Measurements from ENCODE around the gene JAZF1. TPM values are rescaled to one million over a fixed set of nuclear protein-coding genes. Genes with fewer than 3 reads are reported as not detected.

JAZF1 gene
- total and polyA plus RNA-seq, 2 of the 4 experiments (the other 2 are of a cell fraction): 8.4 to 10.5 TPM

GRCh38 chr7:27997188-27997707 lies 183.3 kb downstream of the JAZF1 start:
- Histone ChIP-seq H2AK9ac (replicated peaks; ENCODE audit: low read depth, low read length, poor library complexity) (no peak overlapping the region), H3K27ac (ENCODE audit: insufficient read depth, low read length) (no peak overlapping the region), H3K18ac (ENCODE audit: low read depth, low read length) (no peak overlapping the region), H3K23ac (ENCODE audit: low read depth, low read length) (no peak overlapping the region), H2BK5ac (ENCODE audit: low read depth, low read length, poor library complexity, severe bottlenecking) (no peak overlapping the region), H2BK15ac (ENCODE audit: low read depth, low read length) (no peak overlapping the region), H2BK20ac (ENCODE audit: low read depth, low read length) (no peak overlapping the region), H3K14ac (replicated peaks; ENCODE audit: low read depth, low read length) (no peak overlapping the region), H2BK120ac (ENCODE audit: low read depth, low read length) (no peak overlapping the region), H3K9me3 (ENCODE audit: control insufficient read depth, insufficient read depth, low read length) (no peaks in the 10 kb centered on the region), H3K4me3 (ENCODE audit: insufficient read depth, low read depth, low read length) (no peak overlapping the region), H3K9me1 (ENCODE audit: insufficient read depth, low read length) (peaks cover 6% of the 10 kb centered on the region; the same call in 1 of the 2 replicates), H4K8ac (ENCODE audit: low read depth in 2 of 2, low read length in 2 of 2) (no peak overlapping the region), H4K20me1 (ENCODE audit: insufficient read depth, low read length) (peaks cover 36% of the 10 kb centered on the region; the same call in 1 of the 2 replicates), H3K79me1 (ENCODE audit: low read depth in 1 of 2, low read length in 2 of 2) (peaks cover 19 to 60% of the 10 kb centered on the region in 2 experiments), H3K4me2 (ENCODE audit: low read depth, low read length) (no peak overlapping the region), H3K4me1 (ENCODE audit: control insufficient read depth, insufficient read depth, low read length) (peaks cover 3% of the 10 kb centered on the region), H2AK5ac (ENCODE audit: low read depth, low read length) (no peak overlapping the region), H3K27me3 (ENCODE audit: control insufficient read depth, insufficient read depth, low read length) (no peaks in the 10 kb centered on the region), H4K91ac (ENCODE audit: insufficient read depth, low read depth, low read length) (no peak overlapping the region), H3K36me3 (ENCODE audit: control insufficient read depth, insufficient read depth, low read length) (no peaks in the 10 kb centered on the region), H3K9ac (ENCODE audit: low read depth, low read length) (no peak overlapping the region), H2AFZ (replicated peaks; ENCODE audit: low read length, poor library complexity) (no peak overlapping the region), H3K56ac (ENCODE audit: extremely low read depth, insufficient read depth, low read length) (no peak overlapping the region), H3K4ac (ENCODE audit: low read depth, low read length) (no peak overlapping the region), H4K5ac (ENCODE audit: low read depth, low read length) (no peak overlapping the region)
- no CpG with 5 or more reads among the region's 1 CpG for WGBS, 2 experiments (ENCODE audit: extremely low coverage in 2 of 2, insufficient read length in 1 of 2)
- dilution Hi-C loops (cut with HindIII; ENCODE audit: low sequenced_read_pairs, unreplicated experiment) (no loop called here), intact Hi-C loops (cut with micrococcal nuclease) (no loop called here), in situ Hi-C loops (cut with MboI; ENCODE audit: low sequenced_read_pairs) (no loop called here)
- no TSS peak for BruUV-seq (replicated peaks)
- ATAC-seq (ENCODE audit: low read depth) (no peak), DNase-seq (no peak)
- TF ChIP-seq MAZ (IDR thresholded peaks at IDR 0.05; ENCODE audit: borderline replicate concordance, low read depth, low read length): no peak
- no peak for TF ChIP-seq FOS (IDR thresholded peaks at IDR 0.05; ENCODE audit: low read depth, low read length)
- TF ChIP-seq CEBPB (IDR thresholded peaks at IDR 0.05; ENCODE audit: low read depth, low read length): no peak
- TF ChIP-seq RCOR1 (IDR thresholded peaks at IDR 0.05; ENCODE audit: insufficient replicate concordance, low read length): no peak
- TF ChIP-seq BHLHE40 (IDR thresholded peaks at IDR 0.05; ENCODE audit: low read depth, low read length): no peak
- no peak for TF ChIP-seq MAFK (IDR thresholded peaks at IDR 0.05; ENCODE audit: low read depth, low read length)
- TF ChIP-seq, protein P1, sequence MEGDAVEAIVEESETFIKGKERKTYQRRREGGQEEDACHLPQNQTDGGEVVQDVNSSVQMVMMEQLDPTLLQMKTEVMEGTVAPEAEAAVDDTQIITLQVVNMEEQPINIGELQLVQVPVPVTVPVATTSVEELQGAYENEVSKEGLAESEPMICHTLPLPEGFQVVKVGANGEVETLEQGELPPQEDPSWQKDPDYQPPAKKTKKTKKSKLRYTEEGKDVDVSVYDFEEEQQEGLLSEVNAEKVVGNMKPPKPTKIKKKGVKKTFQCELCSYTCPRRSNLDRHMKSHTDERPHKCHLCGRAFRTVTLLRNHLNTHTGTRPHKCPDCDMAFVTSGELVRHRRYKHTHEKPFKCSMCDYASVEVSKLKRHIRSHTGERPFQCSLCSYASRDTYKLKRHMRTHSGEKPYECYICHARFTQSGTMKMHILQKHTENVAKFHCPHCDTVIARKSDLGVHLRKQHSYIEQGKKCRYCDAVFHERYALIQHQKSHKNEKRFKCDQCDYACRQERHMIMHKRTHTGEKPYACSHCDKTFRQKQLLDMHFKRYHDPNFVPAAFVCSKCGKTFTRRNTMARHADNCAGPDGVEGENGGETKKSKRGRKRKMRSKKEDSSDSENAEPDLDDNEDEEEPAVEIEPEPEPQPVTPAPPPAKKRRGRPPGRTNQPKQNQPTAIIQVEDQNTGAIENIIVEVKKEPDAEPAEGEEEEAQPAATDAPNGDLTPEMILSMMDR (conservative IDR thresholded peaks at IDR 0.05; ENCODE audit: low read depth, low read length): no peak
- TF ChIP-seq RAD21 (IDR thresholded peaks at IDR 0.05; ENCODE audit: low read length): no peak
- no peak for TF ChIP-seq MXI1 (IDR thresholded peaks at IDR 0.05; ENCODE audit: borderline replicate concordance, low read depth, low read length)
- no peak for TF ChIP-seq RFX5 (IDR thresholded peaks at IDR 0.05; ENCODE audit: low read depth, low read length)
- TF ChIP-seq CHD1 (IDR thresholded peaks at IDR 0.05; ENCODE audit: low read depth, low read length): no peak
- TF ChIP-seq, protein P2, sequence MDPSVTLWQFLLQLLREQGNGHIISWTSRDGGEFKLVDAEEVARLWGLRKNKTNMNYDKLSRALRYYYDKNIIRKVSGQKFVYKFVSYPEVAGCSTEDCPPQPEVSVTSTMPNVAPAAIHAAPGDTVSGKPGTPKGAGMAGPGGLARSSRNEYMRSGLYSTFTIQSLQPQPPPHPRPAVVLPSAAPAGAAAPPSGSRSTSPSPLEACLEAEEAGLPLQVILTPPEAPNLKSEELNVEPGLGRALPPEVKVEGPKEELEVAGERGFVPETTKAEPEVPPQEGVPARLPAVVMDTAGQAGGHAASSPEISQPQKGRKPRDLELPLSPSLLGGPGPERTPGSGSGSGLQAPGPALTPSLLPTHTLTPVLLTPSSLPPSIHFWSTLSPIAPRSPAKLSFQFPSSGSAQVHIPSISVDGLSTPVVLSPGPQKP (IDR thresholded peaks at IDR 0.05; ENCODE audit: borderline replicate concordance, low read depth, low read length): no peak
- TF ChIP-seq POLR2A (IDR thresholded peaks at IDR 0.05; ENCODE audit: low read depth, low read length): no peak
- no peak for TF ChIP-seq NFE2L2 (IDR thresholded peaks at IDR 0.05; ENCODE audit: low read depth, low read length)
- TF ChIP-seq SMC3 (IDR thresholded peaks at IDR 0.05; ENCODE audit: low read depth, low read length): no peak
- no peak for TF ChIP-seq USF2 (IDR thresholded peaks at IDR 0.05; ENCODE audit: low read depth, low read length)
- ChIA-PET POLR2A (ENCODE audit: unreplicated experiment) (no interaction called here), CTCF (interaction anchor here (1.1 kb wide), 1 partner anchor 17 kb away, joined by 4 read pairs; no protein-coding TSS in a partner anchor)

Data from IMR-90 (cell line).